Upper lobe of right lung (tissue), 1 donor: ENCODE results near the gene TBC1D17. TPM values are rescaled to one million over a fixed set of nuclear protein-coding genes. Genes with fewer than 3 reads are reported as not detected.

Experiments used
- ATAC-seq: fragments of 200-7000 bp; cut with Tn5 transposase; one replicate; pipeline ENCODE4 v1.9.1; 2020; ENCODE audit warnings: mild to moderate bottlenecking, moderate library complexity
- DNase-seq: peaks from one replicate; pipeline ENCODE4 v3.0.0-alpha.2; 2020
- H3K27ac ChIP-seq: fragments of 200-600 bp; one replicate; pipeline ENCODE4 v1.8.0; 2022
- H3K27me3 ChIP-seq: fragments of 200-600 bp; one replicate; pipeline ENCODE4 v1.8.0; 2022; ENCODE audit warnings: mild to moderate bottlenecking
- H3K36me3 ChIP-seq: fragments of 200-600 bp; one replicate; pipeline ENCODE4 v1.8.0; 2022
- H3K4me1 ChIP-seq: fragments of 200-600 bp; one replicate; pipeline ENCODE4 v1.8.0; 2022
- H3K4me3 ChIP-seq: fragments of 200-600 bp; one replicate; pipeline ENCODE4 v1.8.0; 2022; ENCODE audit warnings: mild to moderate bottlenecking
- H3K9me3 ChIP-seq: fragments of 200-600 bp; one replicate; pipeline ENCODE4 v1.8.0; 2022
- intact Hi-C: fragments of 100-400 bp; cut with DNase I; formaldehyde crosslinking; loops from one replicate; pipeline ENCODE4 v1.11.0; 2022
- total RNA-seq: library from RNA; stranded (reverse); fragmentation: NEBNext Ultra II Directional; extraction: Animal tissue kit (Norgen Biotek cat#: 25700); gene quantifications from one replicate; pipeline ENCODE4 v1.2.1, GENCODE V29; 2021
- TF ChIP-seq, protein P1 (sequence below): fragments of 200-600 bp; IDR thresholded peaks from one replicate; pipeline ENCODE4 v1.8.0; 2022; ENCODE audit warnings: antibody characterized with exemption
- donor health status: DM: no; HTN: yes; CAD: no; lungs with severe emphysema.

Gene TBC1D17
- total RNA-seq, 1 donor from 2014 or later, result 57.1 TPM

DNA sequence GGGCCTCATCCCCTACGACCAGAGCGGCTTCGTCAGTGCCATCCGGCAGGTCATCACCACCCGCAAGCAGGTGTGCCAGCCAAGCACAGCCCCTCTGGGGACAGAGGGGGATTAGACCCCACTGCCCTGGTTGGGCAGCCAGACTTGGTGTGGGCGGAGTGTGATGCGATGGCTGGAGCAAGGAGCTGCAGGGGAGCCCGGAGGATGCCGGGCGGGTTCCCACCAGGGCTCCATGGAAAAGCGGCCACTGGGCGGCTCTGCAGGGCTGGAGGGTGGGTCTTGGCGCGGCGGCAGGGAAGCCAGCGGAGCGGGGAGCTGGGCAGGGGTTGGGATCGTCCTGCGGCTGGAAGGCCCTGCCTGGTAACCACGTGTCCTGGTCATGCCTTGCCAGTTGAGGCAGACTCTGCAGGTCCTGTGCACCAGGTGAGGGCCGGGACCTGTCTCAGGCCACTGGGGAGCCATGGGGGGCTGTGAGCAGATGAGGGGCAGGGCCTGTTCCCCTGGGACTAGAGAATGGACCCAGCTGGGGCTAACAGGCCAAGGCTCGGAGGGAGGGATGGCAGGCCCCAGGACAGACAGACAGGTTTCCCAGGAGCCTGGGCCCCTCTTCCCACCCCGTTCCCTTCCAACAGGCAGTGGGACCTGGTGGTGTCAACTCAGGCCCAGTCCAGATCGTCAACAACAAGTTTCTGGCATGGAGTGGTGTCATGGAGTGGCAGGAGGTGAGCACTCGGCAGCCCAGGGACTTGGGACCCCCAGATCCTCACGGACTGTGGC lies 20.3 kb upstream of the TBC1D17 start:
- TF ChIP-seq, protein P1, sequence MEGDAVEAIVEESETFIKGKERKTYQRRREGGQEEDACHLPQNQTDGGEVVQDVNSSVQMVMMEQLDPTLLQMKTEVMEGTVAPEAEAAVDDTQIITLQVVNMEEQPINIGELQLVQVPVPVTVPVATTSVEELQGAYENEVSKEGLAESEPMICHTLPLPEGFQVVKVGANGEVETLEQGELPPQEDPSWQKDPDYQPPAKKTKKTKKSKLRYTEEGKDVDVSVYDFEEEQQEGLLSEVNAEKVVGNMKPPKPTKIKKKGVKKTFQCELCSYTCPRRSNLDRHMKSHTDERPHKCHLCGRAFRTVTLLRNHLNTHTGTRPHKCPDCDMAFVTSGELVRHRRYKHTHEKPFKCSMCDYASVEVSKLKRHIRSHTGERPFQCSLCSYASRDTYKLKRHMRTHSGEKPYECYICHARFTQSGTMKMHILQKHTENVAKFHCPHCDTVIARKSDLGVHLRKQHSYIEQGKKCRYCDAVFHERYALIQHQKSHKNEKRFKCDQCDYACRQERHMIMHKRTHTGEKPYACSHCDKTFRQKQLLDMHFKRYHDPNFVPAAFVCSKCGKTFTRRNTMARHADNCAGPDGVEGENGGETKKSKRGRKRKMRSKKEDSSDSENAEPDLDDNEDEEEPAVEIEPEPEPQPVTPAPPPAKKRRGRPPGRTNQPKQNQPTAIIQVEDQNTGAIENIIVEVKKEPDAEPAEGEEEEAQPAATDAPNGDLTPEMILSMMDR, result no peak
- Histone ChIP-seq H3K4me3 (no peak overlapping the region), H3K27ac (no peak overlapping the region), H3K4me1 (peaks cover 8% of the 10 kb centered on the region), H3K9me3 (no peaks in the 10 kb centered on the region), H3K36me3 (peaks cover 61% of the 10 kb centered on the region), H3K27me3 (no peaks in the 10 kb centered on the region)
- intact Hi-C loops, result no loop called here
- DNase-seq (peak; percentile 61), ATAC-seq (no peak)

DNA sequence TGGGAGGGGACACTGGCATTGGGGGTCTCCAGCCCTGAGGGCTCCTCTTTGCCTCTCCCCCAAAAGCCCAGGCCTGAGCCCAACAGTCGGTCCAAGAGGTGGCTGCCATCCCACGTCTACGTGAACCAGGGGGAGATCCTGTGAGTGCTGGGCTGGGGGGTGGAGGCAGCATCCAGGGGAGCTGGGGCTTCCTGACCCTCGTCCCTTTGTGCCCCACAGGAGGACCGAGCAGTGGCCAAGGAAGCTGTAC lies 19.7 kb upstream of the TBC1D17 start:
- no peak overlapping the region for H3K4me3 ChIP-seq
- H3K27me3 ChIP-seq, result no peaks in the 10 kb centered on the region
- TF ChIP-seq, protein P1, result no peak
- no peaks in the 10 kb centered on the region for H3K9me3 ChIP-seq
- H3K36me3 ChIP-seq, result peaks cover 62% of the 10 kb centered on the region
- intact Hi-C loops, result no loop called here
- DNase-seq, result peak; percentile 63
- H3K27ac ChIP-seq, result no peak overlapping the region
- peaks cover 3% of the 10 kb centered on the region for H3K4me1 ChIP-seq
- ATAC-seq, result no peak

DNA sequence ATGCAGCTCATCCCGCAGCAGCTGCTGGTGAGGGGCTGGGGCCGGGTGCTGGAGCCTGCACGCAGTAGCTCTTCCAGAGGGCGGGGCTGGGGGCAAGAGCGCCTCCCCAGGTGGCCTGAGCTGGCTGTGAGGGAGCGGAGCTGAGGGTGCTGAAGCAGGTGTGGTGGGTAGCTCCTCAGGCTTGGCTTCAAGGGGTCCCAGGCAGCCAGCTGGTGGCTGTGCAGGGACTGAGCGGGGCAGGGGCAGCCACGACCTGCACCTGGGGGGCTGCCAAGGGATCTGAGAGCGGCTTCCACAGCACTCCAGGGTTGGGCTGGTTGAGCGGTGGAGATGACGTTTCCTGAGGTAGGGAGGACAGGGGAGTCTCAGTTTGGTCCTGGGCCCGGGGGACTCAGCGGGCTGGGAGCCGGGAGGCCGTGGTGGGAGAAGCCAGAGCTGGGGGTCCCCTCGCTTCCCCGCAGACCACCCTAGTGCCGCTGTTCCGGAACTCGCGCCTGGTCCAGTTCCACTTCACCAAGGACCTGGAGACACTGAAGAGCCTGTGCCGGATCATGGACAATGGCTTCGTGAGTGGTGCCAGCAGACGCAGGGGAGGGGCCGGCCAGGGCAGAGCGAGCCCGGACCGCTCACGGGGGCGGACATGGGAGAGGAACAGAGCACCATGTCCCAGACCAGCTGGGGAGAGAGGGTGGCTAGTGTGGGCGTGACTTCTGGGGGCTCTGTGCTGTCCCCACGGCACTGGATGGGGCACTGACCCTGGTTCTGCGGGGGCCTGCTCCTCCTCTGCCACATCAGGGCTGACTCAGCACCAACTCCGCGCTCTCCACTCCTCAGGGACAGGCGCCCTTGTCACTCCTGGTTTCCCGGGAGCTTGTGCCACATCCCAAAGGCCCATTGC lies 19.2 kb upstream of the TBC1D17 start:
- no peak overlapping the region for H3K4me3 ChIP-seq
- TF ChIP-seq, protein P1, result no peak
- intact Hi-C loops, result no loop called here
- ATAC-seq, result no peak
- DNase-seq, result no peak
- no peak overlapping the region for H3K27ac ChIP-seq
- peaks cover 67% of the 10 kb centered on the region for H3K36me3 ChIP-seq
- no peaks in the 10 kb centered on the region for H3K9me3 ChIP-seq
- H3K4me1 ChIP-seq, result no peaks in the 10 kb centered on the region
- no peaks in the 10 kb centered on the region for H3K27me3 ChIP-seq

DNA sequence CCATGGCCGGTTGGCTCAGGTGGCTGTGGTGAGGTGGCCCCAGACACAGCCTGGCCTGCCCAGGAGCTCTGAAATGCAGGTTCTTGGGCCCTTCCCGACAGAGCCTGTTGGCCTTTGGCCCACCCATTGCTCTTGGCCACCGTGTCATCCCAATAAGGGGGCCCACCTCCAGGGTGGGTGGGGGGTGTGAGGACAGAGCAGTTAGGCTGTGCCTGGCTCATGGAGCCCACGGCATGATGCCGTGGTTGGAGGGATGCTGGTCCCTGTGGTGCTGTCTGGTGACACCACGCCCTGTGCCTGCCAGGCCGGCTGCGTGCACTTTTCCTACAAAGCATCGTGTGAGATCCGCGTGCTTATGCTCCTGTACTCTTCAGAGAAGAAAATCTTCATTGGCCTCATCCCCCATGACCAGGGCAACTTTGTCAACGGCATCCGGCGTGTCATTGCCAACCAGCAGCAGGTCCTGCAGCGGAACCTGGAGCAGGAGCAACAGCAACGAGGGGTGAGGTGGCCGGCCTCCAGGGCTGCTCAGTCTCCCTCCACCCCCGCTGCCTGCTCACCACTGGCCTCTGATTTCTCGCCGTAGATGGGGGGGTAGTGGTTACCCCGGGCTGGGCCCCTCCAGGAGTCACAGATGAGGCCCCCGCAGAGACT lies 17.7 kb upstream of the TBC1D17 start:
- intact Hi-C loops, result no loop called here
- ATAC-seq, result no peak

DNA sequence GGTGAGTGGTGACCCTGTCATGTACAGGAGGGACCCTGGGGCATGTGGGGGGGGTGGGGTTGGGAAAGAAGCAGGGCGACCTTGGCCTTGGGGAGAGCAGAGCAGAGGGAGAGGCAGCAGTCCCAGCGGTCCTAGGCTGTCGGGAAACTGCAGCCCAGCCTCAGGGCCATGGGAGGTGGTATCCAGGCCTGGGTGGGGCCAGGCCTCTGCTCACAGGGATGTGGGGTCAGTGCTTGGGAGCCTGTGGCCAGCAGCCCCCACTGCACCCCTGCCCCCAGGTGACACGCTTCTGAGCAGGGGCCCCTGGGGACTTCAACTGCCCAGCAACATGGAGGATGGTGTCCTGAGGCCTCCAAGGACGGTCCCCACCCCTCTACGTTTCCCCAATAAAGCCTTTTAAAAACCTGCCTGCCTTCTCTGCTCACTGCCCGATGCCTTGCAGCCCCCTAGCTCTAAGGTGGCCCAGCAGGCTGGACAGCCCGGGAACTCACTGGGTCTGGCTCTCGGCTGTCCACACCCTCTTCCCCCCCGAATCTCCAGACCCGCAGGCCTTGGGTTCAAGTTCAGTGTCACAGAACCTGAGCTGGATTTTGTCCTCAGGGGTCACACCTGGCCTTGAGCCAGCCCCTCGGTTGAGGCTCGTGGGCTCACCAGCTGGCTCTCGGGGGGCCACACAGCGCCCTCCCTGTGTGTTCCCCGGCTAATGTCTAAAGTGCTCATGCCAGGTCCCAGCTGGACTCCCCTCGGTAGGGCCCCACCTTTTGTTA lies 17.0 kb upstream of the TBC1D17 start:
- TF ChIP-seq, protein P1, result no peak
- Histone ChIP-seq H3K36me3 (peaks cover 72% of the 10 kb centered on the region), H3K4me3 (no peak overlapping the region), H3K27me3 (no peaks in the 10 kb centered on the region), H3K4me1 (peaks cover under 1% of the 10 kb centered on the region), H3K9me3 (no peaks in the 10 kb centered on the region), H3K27ac (no peak overlapping the region)
- intact Hi-C loops, result no loop called here
- DNase-seq, result no peak
- no peak for ATAC-seq

More for the DNA sequence above, 17.7 kb upstream of the TBC1D17 start:
- Histone ChIP-seq H3K4me3 (no peak overlapping the region), H3K27ac (no peak overlapping the region), H3K36me3 (peaks cover 76% of the 10 kb centered on the region), H3K27me3 (no peaks in the 10 kb centered on the region), H3K9me3 (no peaks in the 10 kb centered on the region), H3K4me1 (no peaks in the 10 kb centered on the region)
- DNase-seq, result no peak
- TF ChIP-seq, protein P1, result no peak
